NCI-H510A treated with DMSO at 0.1 percent for 48 hours (cell line): ENCODE data around the gene PRSS38.

ENCODE experiments used
- DNase-seq: peaks from one replicate; lab custom pipeline; 2025; lab: John Stamatoyannopoulos, UW

The PRSS38 gene

GRCh38 chr1:227779021-227779441 is 36.4 kb upstream of the PRSS38 start:
- DNase-seq = no peak

- DNase-seq = no peak
These were observed 35.8 kb upstream of the PRSS38 start for GRCh38 chr1:227779685-227780084.

GRCh38 chr1:227780101-227781044 is 35.1 kb upstream of the PRSS38 start:
- no peak for DNase-seq

GRCh38 chr1:227781314-227781930 is 34.1 kb upstream of the PRSS38 start:
- no peak for DNase-seq

GRCh38 chr1:227782226-227782625 is 33.2 kb upstream of the PRSS38 start:
- no peak for DNase-seq

- no peak for DNase-seq
These were observed 30.2 kb upstream of the PRSS38 start for GRCh38 chr1:227785094-227785804.

- DNase-seq = no peak
These were observed 29.4 kb upstream of the PRSS38 start for GRCh38 chr1:227785805-227786671.

GRCh38 chr1:227786673-227787512 is 28.6 kb upstream of the PRSS38 start:
- DNase-seq = no peak

GRCh38 chr1:227787513-227788270 is 27.8 kb upstream of the PRSS38 start:
- DNase-seq = peak; percentile 92

- DNase-seq = peak; percentile 72
These were observed 27.0 kb upstream of the PRSS38 start for GRCh38 chr1:227788271-227789083.

- no peak for DNase-seq
These were observed 26.1 kb upstream of the PRSS38 start for GRCh38 chr1:227789084-227790033.

- DNase-seq = no peak
These were observed 25.5 kb upstream of the PRSS38 start for GRCh38 chr1:227790034-227790400.

- DNase-seq = no peak
These were observed 24.6 kb upstream of the PRSS38 start for GRCh38 chr1:227790868-227791267.

GRCh38 chr1:227791425-227792143 is 23.9 kb upstream of the PRSS38 start:
- DNase-seq = no peak

GRCh38 chr1:227792216-227793078 is 23.0 kb upstream of the PRSS38 start:
- DNase-seq = no peak
